ENCODE data around the gene ELMO1. TPM values are rescaled to one million over a fixed set of nuclear protein-coding genes. Genes with fewer than 3 reads are reported as not detected.

Gene ELMO1
- total and polyA plus RNA-seq, 12 donors: 7.5 to 46.8 (median 14.9) TPM

GRCh38 chr7:37048674-37049073, 400.0 kb downstream of the ELMO1 start:
- intact Hi-C loops (cut with DNase I): no loop called here
- 84 to 92% (median 89%) methylated on average over 3 of the region's 3 CpGs for WGBS, 4 donors

GRCh38 chr7:37047260-37047659, 401.4 kb downstream of the ELMO1 start:
- no peak for DNase-seq
- WGBS, 4 donors: 88 to 93% (median 91%) methylated on average over 6 of the region's 6 CpGs
- Histone ChIP-seq H3K27ac (no peak overlapping the region), H3K27me3 (no peaks in the 10 kb centered on the region), H3K4me1 (replicated peaks in 1 of 2) (peaks cover 0 to 5% of the 10 kb centered on the region in 2 donors), H3K4me3 (no peak overlapping the region), H3K36me3 (replicated peaks in 1 of 2) (no peaks in the 10 kb centered on the region), H3K9me3 (replicated peaks in 1 of 3) (no peaks in the 10 kb centered on the region)
- TF ChIP-seq CTCF (IDR thresholded peaks at IDR 0.05) (no peak), POLR2A (IDR thresholded peaks at IDR 0.05) (no peak)
- intact Hi-C loops (cut with DNase I): no loop called here

More at GRCh38 chr7:37048674-37049073, 400.0 kb downstream of the ELMO1 start:
- peaks cover 0 to 5% of the 10 kb centered on the region in 2 donors for H3K4me1 ChIP-seq (replicated peaks in 1 of 2)
- no peak for DNase-seq
- H3K36me3 ChIP-seq (replicated peaks in 1 of 2): no peaks in the 10 kb centered on the region
- H3K27me3 ChIP-seq: no peaks in the 10 kb centered on the region
- no peak for TF ChIP-seq POLR2A (IDR thresholded peaks at IDR 0.05)
- no peak for TF ChIP-seq CTCF (IDR thresholded peaks at IDR 0.05)
- no peak overlapping the region for H3K27ac ChIP-seq
- H3K9me3 ChIP-seq (replicated peaks in 1 of 3): no peaks in the 10 kb centered on the region
- no peak overlapping the region for H3K4me3 ChIP-seq

- WGBS, 4 donors: 75 to 84% (median 78%) methylated on average over 2 of the region's 2 CpGs
- DNase-seq: no peak
- Histone ChIP-seq H3K27me3 (no peaks in the 10 kb centered on the region), H3K4me1 (replicated peaks in 1 of 2) (peaks cover 0 to 5% of the 10 kb centered on the region in 2 donors), H3K4me3 (no peak overlapping the region), H3K9me3 (replicated peaks in 1 of 3) (no peaks in the 10 kb centered on the region), H3K27ac (no peak overlapping the region), H3K36me3 (replicated peaks in 1 of 2) (no peaks in the 10 kb centered on the region)
- intact Hi-C loops (cut with DNase I): no loop called here
- TF ChIP-seq CTCF (IDR thresholded peaks at IDR 0.05) (no peak), POLR2A (IDR thresholded peaks at IDR 0.05) (no peak)
These were observed 402.1 kb downstream of the ELMO1 start for GRCh38 chr7:37046531-37047079.

GRCh38 chr7:37045681-37046179, 402.9 kb downstream of the ELMO1 start:
- H3K9me3 ChIP-seq (replicated peaks in 1 of 3): no peaks in the 10 kb centered on the region
- DNase-seq: no peak
- no peak overlapping the region for H3K4me3 ChIP-seq
- H3K36me3 ChIP-seq (replicated peaks in 1 of 2): no peaks in the 10 kb centered on the region
- H3K4me1 ChIP-seq (replicated peaks in 1 of 2): peaks cover 0 to 5% of the 10 kb centered on the region in 2 donors
- no peak for TF ChIP-seq CTCF (IDR thresholded peaks at IDR 0.05)
- no peaks in the 10 kb centered on the region for H3K27me3 ChIP-seq
- no peak overlapping the region for H3K27ac ChIP-seq
- intact Hi-C loops (cut with DNase I): no loop called here
- WGBS, 4 donors: 60 to 71% (median 64%) methylated on average over 2 of the region's 2 CpGs

Measured in adrenal gland (tissue), 12 donors.